NCI-H446 treated with DMSO at 0.1 percent for 48 hours (cell line): Measurements from ENCODE around the gene TNIK.

Experiments used
- DNase-seq: peaks from one replicate; lab custom pipeline; 2025; lab: John Stamatoyannopoulos, UW

Gene TNIK

GRCh38 chr3:171416666-171417065 is 43.5 kb downstream of the TNIK start:
- no peak for DNase-seq

- no peak for DNase-seq
Measured at GRCh38 chr3:171416061-171416460, 44.1 kb downstream of the TNIK start.

- DNase-seq: no peak
Measured at GRCh38 chr3:171415070-171415469, 45.1 kb downstream of the TNIK start.

DNA sequence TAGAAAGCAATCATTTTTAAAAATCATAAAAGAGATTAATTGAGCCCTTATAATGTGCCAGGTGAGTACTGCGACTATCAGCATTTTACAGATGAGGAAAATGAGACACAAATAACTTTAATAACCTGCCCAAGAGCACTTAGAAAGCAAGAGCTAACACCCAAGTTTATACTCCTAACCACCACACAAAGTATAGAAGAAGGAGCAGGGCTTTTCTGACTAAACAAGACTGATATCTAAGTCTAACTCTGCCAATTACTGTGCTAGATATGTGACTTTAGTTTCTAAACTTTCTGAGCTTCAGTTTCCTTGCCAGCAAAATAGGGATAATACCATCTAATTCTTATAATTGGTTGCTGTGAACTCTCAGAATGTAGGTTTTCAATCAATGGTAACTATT is 47.7 kb downstream of the TNIK start:
- DNase-seq: no peak

GRCh38 chr3:171412054-171412453 is 48.2 kb downstream of the TNIK start:
- no peak for DNase-seq

- no peak for DNase-seq
Measured at GRCh38 chr3:171410186-171410585, 50.0 kb downstream of the TNIK start.

DNA sequence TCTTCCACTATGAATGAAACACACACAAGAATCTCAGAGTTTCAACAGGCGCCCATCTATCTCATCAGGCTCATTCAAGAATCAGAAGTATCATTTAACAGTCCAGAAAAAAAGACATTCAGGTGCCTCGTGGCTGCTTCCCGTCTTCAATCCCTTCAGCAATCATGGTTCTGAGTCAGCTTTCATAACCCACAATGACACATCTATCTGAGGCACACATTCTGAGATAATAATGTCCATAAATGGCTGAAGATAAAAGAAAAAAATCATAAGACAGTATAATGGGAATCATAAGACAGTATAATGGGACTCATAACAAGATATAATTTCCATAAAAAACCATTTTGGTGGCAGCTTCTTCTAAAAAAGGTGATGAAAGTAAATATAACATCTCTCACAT is 52.4 kb downstream of the TNIK start:
- no peak for DNase-seq

- peak; percentile 42 for DNase-seq
Measured at GRCh38 chr3:171404376-171404967, 55.7 kb downstream of the TNIK start.

DNA sequence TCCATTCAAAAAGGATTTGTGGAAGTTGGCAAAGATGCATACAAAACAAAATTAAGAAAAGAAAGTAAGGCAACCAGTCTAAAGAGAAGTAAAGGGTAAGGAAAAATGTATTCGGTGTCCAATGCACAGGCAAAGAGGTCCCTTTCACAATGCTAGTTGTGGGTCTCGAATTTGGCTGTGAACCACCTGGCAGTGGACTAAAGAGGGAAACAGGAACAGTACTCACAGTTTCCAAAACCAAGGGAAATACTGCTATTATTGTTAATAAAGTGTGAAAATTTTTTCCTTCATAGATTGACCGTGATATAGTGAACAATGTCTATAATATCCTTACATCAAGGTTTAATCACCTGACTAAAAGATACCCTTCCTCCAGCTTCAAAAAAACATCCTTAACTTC is 57.9 kb downstream of the TNIK start:
- DNase-seq: no peak

DNA sequence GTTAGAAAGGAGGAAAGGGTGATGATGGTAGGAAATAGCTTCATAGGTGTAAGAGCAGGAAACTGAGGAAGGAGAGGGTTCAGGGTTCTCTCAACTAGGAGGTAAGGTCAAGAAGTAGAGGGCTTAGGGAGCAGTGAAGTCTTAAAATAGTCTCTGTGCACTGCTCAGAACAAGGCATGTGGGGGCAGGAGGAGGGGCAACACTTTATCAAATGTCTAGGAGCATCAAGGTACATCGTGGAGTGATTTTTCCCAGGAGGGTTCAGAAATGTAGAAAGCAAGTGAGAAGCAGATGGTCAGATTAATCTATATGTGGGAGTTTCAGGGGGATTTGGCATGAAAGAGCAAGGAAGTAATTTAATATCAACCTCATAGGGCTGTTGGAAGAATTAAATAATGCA is 58.8 kb downstream of the TNIK start:
- DNase-seq: peak; percentile 63

DNA sequence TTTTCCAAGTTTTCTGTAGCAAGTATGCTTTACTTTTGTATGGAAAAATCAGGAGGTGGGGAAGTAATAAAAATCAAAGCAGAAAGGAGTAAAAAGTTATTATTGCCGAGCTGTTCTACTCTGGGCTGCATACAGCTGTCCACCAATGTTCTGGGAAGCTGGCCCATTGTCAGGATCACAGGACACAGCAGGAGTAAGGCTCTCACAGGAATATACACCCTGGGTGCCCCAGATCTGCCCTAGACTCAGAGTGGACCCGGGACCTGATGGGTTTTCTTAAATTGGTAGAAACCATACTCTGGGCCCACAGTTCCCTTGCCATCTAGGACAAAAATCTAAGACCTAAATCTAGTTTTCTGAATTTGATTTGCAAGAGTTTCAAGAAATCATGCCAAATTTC is 60.4 kb downstream of the TNIK start:
- peak; percentile 25 for DNase-seq

- no peak for DNase-seq
Measured at GRCh38 chr3:171398343-171398742, 61.9 kb downstream of the TNIK start.

DNA sequence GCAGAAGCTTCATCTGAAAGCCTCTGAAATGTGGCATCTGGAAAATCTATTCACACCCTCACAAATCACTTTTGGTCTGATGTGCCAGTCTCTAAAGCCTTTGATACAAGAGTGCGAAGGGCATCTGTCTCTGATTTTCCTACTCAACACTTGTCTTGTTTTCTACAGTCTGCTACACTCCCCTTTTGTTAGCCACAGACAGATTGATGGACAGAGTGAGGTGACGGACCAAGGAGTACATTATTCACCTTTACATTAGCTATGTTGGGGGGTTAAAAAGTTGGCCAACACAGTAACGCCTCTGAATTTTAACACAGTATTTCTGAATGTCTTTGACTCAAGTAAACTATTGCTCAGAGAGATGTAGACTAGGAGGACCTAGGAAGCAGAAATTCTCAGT is 63.1 kb downstream of the TNIK start:
- peak; percentile 58 for DNase-seq

- DNase-seq: no peak
Measured at GRCh38 chr3:171396048-171396447, 64.2 kb downstream of the TNIK start.

DNA sequence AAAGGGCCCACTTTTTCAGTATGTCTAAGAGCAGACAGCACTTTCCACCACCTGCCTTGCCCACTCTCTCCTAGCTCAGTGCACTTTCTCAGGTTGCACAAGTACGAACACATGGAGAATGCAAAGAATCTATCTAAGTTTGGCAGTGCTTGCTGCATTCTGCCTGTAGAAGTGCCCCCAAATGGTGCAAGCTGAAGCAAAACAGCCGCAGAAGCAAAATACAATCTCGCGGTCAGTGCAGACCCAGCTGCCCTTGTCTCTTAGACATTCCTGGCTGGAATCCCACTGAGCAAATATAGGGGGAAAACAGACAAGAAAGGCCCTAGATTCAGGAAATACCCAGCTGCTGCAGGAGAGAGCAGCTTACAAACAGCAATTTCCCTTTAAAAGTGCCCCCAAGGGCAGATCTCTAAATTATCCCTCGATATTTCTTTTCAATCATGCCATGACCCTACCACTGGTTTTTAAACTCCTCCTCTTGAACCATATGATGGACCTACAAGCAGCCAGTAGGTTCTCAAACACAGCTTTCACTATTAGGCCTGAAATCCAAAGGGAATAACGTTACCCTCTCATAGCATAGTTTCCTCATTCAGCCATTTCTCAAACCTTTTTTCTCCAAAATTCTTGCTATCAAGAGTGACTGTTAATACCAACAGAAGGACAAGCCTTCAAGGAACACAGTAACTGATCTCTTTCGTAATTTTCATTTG is 67.0 kb downstream of the TNIK start:
- peak; percentile 81 for DNase-seq

DNA sequence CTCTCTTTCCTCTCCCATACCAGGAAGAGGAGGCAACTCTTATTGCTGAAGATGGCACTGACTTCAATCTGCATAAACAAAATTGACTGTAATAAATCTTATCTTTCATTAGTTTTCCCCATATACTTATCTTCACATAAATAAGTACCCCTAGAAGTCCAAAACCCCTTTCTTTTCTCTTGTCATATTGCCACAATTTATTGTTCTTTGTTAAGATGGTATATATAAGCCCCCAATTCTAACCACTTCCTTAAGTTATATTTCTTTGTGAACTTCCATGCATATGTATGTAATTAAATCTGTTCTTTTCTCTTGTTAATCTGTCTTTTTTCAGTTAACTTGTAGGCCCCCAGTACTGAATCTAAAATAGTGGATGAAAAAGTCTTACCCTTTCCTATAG is 68.8 kb downstream of the TNIK start:
- DNase-seq: no peak

DNA sequence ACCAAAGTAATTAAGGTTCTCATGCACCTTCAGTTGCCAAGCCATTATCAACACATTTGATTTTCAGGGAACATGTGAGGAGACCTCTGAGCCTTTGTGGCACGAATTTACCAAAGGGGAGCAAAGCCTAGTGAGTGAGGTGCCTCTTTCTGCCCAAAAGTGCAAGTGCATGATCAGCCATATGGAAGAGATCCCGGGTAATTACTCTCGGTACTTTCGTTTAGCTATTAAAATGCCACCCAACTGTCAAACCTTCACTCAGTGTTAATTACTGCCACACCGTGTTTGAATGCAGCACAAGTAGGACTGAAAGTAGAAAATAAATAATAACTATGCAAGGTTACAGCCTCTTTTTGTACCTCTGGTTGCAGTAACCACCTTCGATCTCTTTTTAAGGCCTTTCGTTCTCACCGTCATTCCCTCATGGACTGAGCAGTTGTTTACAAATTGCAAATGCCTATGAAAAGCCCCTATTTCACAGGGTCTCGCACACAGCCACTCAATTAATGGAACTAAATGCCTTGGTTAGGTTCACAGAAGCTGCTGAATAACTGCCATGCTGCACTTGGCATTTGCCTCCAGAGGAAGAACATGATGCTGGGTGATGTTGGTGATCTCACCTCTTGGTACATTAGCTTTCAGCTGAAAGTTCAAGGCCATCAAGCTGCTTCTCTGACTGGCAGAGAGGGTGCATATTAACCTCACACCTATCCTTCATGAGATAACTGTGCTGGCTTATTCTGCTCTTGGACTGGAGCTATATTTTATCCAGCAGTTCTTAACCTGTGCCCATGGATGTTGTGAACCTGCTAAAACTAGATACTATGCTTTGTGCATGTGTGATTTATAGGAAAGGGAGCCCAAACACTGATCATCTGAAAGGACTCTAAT is 69.9 kb downstream of the TNIK start:
- peak; percentile 63 for DNase-seq

- peak; percentile 78 for DNase-seq
Measured at GRCh38 chr3:171389491-171389890, 70.7 kb downstream of the TNIK start.

DNA sequence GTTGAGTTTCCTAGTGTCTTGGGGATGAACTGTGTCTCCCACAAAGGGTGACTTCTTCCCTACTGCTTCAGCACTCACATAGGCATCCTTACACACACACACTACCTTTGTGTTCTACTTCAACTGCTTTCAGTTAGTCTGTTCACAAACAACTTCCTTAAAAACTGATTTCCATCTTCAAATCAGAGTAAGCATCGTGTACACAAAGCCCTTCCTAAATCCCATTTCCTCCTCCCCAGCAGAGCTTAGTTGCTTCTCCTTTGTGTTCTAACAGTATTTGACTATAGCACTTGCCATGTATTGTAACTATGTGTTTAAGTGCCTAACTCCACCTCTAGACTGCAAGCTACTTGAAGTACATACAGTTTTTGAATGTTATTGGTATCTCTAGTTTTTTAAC is 71.7 kb downstream of the TNIK start:
- no peak for DNase-seq

DNA sequence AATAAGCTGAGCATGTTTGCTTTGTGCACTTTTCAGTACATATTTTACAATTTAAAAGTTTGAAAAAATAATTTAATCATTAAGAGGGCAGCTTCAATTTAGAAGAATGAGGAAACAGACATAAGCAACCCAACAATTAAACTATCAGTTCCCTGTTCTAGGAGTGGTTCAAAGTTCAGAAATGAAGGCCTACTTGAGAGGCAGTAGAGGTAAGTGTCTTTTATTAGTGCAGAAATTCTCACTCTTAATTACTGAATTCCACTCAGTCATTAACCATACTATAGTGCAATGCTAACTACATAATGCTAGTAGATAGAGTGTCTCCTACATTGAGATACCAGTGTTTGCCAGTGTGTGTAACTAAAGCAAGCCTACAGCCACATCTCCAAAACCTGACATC is 73.1 kb downstream of the TNIK start:
- DNase-seq: no peak

DNA sequence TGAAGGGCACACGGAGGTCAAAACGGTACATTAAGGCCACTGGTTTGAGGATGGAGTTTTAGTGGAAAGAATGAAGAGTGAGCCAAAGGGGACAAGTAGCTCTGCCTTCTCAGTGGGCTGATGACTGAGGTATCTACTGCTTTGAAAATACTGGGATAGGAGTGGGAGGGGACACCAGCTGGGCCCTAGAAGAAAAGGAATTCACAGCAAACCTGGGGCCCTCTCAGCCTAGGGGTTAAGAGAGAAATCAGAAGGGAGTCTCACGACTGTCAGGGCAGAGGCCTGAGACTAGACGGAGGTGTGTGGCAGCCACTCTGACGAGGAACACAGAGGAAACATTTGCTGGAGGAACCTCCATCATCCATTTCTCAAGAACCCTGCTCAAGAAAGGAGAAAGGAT is 75.1 kb downstream of the TNIK start:
- no peak for DNase-seq

DNA sequence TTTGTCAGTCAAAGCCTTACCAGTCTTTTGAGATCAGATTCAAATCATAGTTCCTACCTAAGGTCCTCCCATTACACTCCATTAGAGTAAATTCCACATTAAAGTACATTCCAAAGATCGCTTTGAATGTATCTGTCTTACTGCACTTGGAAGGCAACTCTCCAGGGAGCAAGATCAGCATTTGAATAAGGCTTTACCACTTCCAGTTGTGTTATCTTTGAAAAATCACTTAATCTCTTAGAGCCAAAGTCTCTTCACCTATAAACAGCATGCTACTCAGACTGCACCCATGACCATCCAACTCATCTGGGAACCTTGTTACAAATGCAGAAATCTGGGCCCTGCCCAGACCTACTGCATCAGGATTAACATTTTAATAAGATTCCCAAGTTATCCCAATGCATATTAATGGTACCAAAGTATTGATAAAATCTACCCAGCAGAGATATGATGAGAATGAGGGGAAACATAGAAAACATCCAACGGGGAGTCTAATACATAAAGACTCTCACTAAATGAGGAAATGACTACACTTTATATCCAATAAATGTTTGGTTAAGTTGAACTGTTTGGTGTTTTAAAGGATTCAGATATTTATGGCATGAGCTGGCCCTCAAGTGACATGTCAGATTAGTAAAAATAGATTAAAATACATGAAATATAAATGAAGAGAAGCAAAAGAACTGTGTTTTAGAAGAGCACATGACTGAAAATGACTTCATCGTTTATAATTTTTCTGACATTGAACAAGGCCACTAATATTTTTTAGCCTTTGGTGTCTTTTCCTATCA is 75.9 kb downstream of the TNIK start:
- no peak for DNase-seq
